CD4-positive, alpha-beta memory T cell (primary cell): ENCODE results near the gene GRIN1. TPM values are rescaled to one million over a fixed set of nuclear protein-coding genes. Genes with fewer than 3 reads are reported as not detected.

ENCODE experiments used
- CTCF ChIA-PET: fragments of 350-600 bp; sonication (Branson Sonifier 250); formaldehyde crosslinking; loops from one replicate; lab custom pipeline; 2021; ENCODE audit warnings: inconsistent platforms; ENCODE audit not compliant: partially characterized antibody; lab: Charles Lee
- POLR2A ChIA-PET: fragments of 350-600 bp; sonication (Branson Sonifier 250); formaldehyde crosslinking; loops from one replicate; lab custom pipeline; 2021; ENCODE audit not compliant: partially characterized antibody; lab: Charles Lee
- DNase-seq, 5 donors: peaks; one replicate each; pipeline versions ENCODE4 v3.0.0 to v3.0.0-alpha.2; 2020 to 2022; ENCODE audit warnings: mixed read lengths in 1 of 5
- H3K27ac ChIP-seq: one replicate; pipeline ENCODE4 v1.7.0; 2013; ENCODE audit warnings: low read depth, low read length
- H3K27me3 ChIP-seq: 2 replicates; pipeline ENCODE4 v1.7.0; 2013; ENCODE audit warnings: mild to moderate bottlenecking, low read length, moderate library complexity; ENCODE audit not compliant: insufficient read depth
- H3K36me3 ChIP-seq: 2 replicates; pipeline ENCODE4 v1.7.0; 2013; ENCODE audit warnings: mild to moderate bottlenecking, low read length, moderate library complexity; ENCODE audit not compliant: insufficient read depth
- H3K4me1 ChIP-seq: 2 replicates; pipeline ENCODE4 v1.7.0; 2013; ENCODE audit warnings: mild to moderate bottlenecking, low read length, moderate library complexity; ENCODE audit not compliant: insufficient read depth
- H3K4me3 ChIP-seq, 2 donors: one replicate each; pipeline ENCODE4 v1.7.0; 2013; ENCODE audit warnings: low read length in 2 of 2, mild to moderate bottlenecking in 1 of 2
- H3K9me3 ChIP-seq, 2 donors: one replicate each; pipeline ENCODE4 v1.7.0; 2013; ENCODE audit warnings: low read length in 2 of 2, control low read depth in 1 of 2; ENCODE audit not compliant: control insufficient read depth in 1 of 2
- H3K27ac Mint-ChIP-seq, 7 donors: one replicate each; pipeline ENCODE4 v1.8.0; 2020 to 2021; ENCODE audit warnings: mixed read lengths in 7 of 7, mild to moderate bottlenecking in 6 of 7, inconsistent platforms in 3 of 7, moderate library complexity in 3 of 7
- H3K27me3 Mint-ChIP-seq, 2 donors: one replicate each; pipeline ENCODE4 v1.8.0; 2020 to 2021; ENCODE audit warnings: mixed read lengths in 2 of 2
- H3K36me3 Mint-ChIP-seq, 2 donors: one replicate each; pipeline ENCODE4 v1.8.0; 2020 to 2021; ENCODE audit warnings: mixed read lengths in 2 of 2, inconsistent platforms in 1 of 2, mild to moderate bottlenecking in 1 of 2
- H3K4me1 Mint-ChIP-seq, 4 donors: one replicate each; pipeline ENCODE4 v1.8.0; 2020 to 2021; ENCODE audit warnings: mixed read lengths in 4 of 4, mild to moderate bottlenecking in 1 of 4
- H3K4me3 Mint-ChIP-seq, 8 donors: one replicate each; pipeline ENCODE4 v1.8.0; 2020 to 2021; ENCODE audit warnings: mixed read lengths in 8 of 8, mild to moderate bottlenecking in 7 of 8, moderate library complexity in 6 of 8, inconsistent platforms in 3 of 8
- H3K9me3 Mint-ChIP-seq, 8 donors: one replicate each; pipeline ENCODE4 v1.8.0; 2020 to 2021; ENCODE audit warnings: mixed read lengths in 8 of 8, mild to moderate bottlenecking in 5 of 8, inconsistent platforms in 3 of 8, moderate library complexity in 1 of 8
- intact Hi-C: fragments of 100-400 bp; cut with micrococcal nuclease; formaldehyde crosslinking; loops from one replicate; pipeline ENCODE4 v1.15.1; 2023
- polyA plus RNA-seq, 2 donors: library from polyadenylated mRNA; unstranded; fragments of 300-500 nt; fragmentation: Illumina TruSeq; gene quantifications; one replicate each; pipeline ENCODE4 v1.2.3, GENCODE V29; 2021
- total RNA-seq, 2 experiments: library from RNA; stranded (reverse); gene quantifications; one replicate each; pipeline ENCODE4 v1.2.3, GENCODE V29; 2021

GRIN1 gene
- total RNA-seq: not detected
- polyA plus RNA-seq: not detected

DNA sequence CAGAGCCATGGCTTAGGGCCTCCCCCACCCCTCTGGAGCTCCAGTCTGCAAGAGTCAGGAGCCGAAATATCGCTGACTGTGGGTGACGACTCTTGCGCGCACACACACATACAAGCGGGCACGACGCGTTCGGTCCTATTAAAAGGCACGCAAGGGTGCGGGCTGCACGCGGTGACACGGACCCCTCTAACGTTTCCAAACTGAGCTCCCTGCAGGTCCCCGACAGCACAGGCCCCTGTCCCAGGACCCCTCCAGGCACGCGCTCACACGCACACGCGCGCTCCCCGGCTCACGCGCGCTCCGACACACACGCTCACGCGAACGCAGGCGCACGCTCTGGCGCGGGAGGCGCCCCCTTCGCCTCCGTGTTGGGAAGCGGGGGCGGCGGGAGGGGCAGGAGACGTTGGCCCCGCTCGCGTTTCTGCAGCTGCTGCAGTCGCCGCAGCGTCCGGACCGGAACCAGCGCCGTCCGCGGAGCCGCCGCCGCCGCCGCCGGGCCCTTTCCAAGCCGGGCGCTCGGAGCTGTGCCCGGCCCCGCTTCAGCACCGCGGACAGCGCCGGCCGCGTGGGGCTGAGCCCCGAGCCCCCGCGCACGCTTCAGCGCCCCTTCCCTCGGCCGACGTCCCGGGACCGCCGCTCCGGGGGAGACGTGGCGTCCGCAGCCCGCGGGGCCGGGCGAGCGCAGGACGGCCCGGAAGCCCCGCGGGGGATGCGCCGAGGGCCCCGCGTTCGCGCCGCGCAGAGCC is at the start of gene GRIN1:
Gene GRIN1 (plus strand): TSS at position 433 of the 746 bp plus-strand sequence. CDS start 333 bp downstream, outside the sequence.
- no peaks in the 10 kb centered on the region for H3K9me3 ChIP-seq
- Mint-ChIP-seq H3K27ac (peak within 1 kb of the TSS in 2 of 7 donors; percentile 38 to 75), H3K36me3 (no peaks in the 10 kb centered on the region), H3K27me3 (peaks cover 41 to 43% of the 10 kb centered on the region in 2 donors), H3K4me1 (peaks cover 3 to 5% (median 5%) of the 10 kb centered on the region in 4 donors), H3K4me3 (no peak within 1 kb of the TSS), H3K9me3 (peaks cover 0 to 5% (median 0%) of the 10 kb centered on the region in 8 donors)
- H3K27ac ChIP-seq: no peak within 1 kb of the TSS
- ChIA-PET CTCF (interaction anchor here (1.0 kb wide), 1 partner anchor 10 kb away, joined by 3 read pairs; no protein-coding TSS in a partner anchor), POLR2A (interaction anchor here (1.0 kb wide), 1 partner anchor 11 kb away, joined by 5 read pairs; no protein-coding TSS in a partner anchor)
- H3K27me3 ChIP-seq: peaks cover 34% of the 10 kb centered on the region
- peak in 3 of 5 donors; percentile 44 to 49 (median 48) for DNase-seq
- H3K36me3 ChIP-seq: no peaks in the 10 kb centered on the region
- no peak within 1 kb of the TSS for H3K4me3 ChIP-seq
- no peaks in the 10 kb centered on the region for H3K4me1 ChIP-seq
- intact Hi-C loops: no loop called here

DNA sequence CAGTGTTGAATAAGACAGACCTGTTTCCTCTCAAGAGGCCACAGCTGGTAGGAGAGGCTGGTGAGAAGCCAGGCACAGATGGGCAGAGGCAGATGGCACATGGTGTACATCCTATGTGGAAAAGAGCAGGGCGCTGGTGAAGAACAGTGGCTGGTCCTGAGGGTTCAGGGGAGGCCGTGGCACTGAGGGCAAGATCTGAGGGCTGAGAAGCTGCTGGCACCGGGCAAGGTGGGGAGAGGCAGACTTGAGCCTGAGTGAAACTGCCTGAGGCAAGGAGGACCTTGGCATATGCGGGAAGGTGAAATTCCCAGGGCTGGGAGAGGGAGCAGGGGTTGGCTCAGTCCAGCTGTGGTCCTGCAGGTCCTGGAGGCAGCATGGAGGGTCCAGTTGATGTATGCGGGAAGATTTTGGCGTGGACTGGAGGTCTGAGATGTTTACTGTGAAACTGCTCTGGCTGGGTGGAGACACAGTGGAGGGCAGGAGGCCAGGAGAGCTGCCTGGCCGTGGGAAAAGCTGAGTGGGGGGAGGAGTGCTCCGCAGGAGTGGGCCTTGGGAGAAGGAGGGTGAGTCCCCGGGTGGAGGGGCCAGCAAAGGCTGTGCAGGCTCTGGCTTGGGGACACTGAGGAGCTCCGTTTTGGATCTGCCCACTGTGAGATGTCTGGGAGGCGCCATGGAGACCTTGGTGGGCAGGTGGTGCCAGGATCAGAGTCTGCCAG is 49.6 kb upstream of the GRIN1 start:
- H3K4me1 Mint-ChIP-seq: peaks cover 22 to 41% (median 32%) of the 10 kb centered on the region in 4 donors
- H3K9me3 ChIP-seq: no peaks in the 10 kb centered on the region
- intact Hi-C loops: loop anchor here (5.0 kb wide), 1 partner anchor 242 kb away; the partner anchor contains the start of gene PHPT1
- H3K27ac Mint-ChIP-seq: peak overlapping the region; percentile 40 to 87 (median 70)
- H3K36me3 Mint-ChIP-seq: peaks cover 11 to 33% of the 10 kb centered on the region in 2 donors
- peaks cover 29% of the 10 kb centered on the region for H3K4me1 ChIP-seq
- ChIA-PET CTCF (interaction anchor here (0.9 to 2.0 kb wide), 5 partner anchors 22 to 54 kb away, joined by 3 to 6 read pairs (median 4); no protein-coding TSS in a partner anchor), POLR2A (interaction anchor here (0.6 to 4.4 kb wide), 4 partner anchors 25 to 167 kb away, joined by 3 to 44 read pairs (median 4); partner anchors contain the start of genes DPP7 and TUBB4B)
- peaks cover 4% of the 10 kb centered on the region for H3K36me3 ChIP-seq
- peaks cover 0 to 2% (median 0%) of the 10 kb centered on the region in 8 donors for H3K9me3 Mint-ChIP-seq
- no peak overlapping the region for H3K4me3 ChIP-seq
- no peaks in the 10 kb centered on the region for H3K27me3 Mint-ChIP-seq
- no peak for DNase-seq
- no peak overlapping the region for H3K27ac ChIP-seq
- H3K27me3 ChIP-seq: no peaks in the 10 kb centered on the region
- H3K4me3 Mint-ChIP-seq: no peak overlapping the region

DNA sequence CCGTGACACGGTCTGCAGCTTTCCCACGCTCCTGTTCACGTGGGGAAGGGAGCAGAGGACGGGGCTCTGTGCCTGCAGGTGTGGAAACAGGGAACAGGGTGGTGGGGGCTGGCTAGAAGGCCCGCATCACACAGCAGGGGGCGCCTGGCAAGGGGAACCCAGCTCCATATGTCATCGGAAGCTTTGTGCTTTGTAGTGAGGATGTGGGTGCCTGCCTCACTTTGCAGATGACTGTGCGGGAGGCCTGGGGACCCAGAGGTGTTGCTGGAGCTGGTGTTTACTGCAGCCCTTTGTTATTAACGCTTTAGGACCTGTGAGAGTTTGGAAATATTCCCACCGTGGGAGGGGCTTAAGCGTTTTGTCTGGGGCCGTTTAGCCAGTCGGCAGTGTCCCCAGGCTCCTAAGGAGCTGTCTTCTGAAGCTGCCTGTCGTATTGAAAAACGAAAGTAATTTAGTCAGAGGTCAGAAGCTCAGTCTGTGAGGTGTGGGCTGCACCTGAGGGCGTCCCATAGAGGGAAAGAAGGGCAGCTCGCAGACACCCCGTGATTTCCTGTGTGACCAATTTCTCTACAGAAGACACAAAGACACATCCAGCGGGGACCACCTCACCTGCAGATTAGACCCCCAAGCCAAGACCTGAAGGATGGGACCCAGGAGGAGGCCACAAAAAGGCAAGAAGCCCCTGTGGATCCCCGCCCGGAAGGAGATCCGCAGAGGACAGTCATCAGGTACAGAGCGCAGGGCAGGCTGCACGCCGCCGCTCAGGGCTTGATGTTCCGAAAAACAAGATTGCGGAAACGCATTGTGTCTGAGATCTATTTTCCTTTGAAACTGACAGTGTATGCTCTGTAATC is 43.1 kb upstream of the GRIN1 start:
- Mint-ChIP-seq H3K27me3 (no peaks in the 10 kb centered on the region), H3K9me3 (peaks cover 0 to 4% (median 0%) of the 10 kb centered on the region in 8 donors), H3K27ac (peak overlapping the region; percentile 88 to 97 (median 96)), H3K36me3 (peaks cover 19 to 32% of the 10 kb centered on the region in 2 donors), H3K4me1 (peaks cover 14 to 31% (median 18%) of the 10 kb centered on the region in 4 donors), H3K4me3 (peak overlapping the region; percentile 83 to 90 (median 88))
- Histone ChIP-seq H3K27ac (peak overlapping the region; percentile 80), H3K27me3 (no peaks in the 10 kb centered on the region), H3K4me3 (peak overlapping the region; percentile 54 to 65), H3K9me3 (no peaks in the 10 kb centered on the region), H3K4me1 (peaks cover 25% of the 10 kb centered on the region), H3K36me3 (peaks cover 20% of the 10 kb centered on the region)
- DNase-seq: peak; percentile 87 to 94 (median 90)
- intact Hi-C loops: loop anchor here (1.0 kb wide), 5 partner anchors 10 to 145 kb away; partner anchors contain the start of genes DPP7, MAN1B1, RNF224 and TUBB4B
- POLR2A ChIA-PET: interaction anchor here (1.0 to 2.9 kb wide), 21 partner anchors 8 to 612 kb away, joined by 3 to 86 read pairs (median 6); partner anchors contain the start of genes DPP7, MAN1B1, NELFB and NPDC1
- CTCF ChIA-PET: interaction anchor here (0.8 to 3.1 kb wide), 29 partner anchors 9 to 214 kb away, joined by 3 to 38 read pairs (median 5); partner anchors contain the start of genes ANAPC2, DPP7, MAN1B1 and NPDC1

DNA sequence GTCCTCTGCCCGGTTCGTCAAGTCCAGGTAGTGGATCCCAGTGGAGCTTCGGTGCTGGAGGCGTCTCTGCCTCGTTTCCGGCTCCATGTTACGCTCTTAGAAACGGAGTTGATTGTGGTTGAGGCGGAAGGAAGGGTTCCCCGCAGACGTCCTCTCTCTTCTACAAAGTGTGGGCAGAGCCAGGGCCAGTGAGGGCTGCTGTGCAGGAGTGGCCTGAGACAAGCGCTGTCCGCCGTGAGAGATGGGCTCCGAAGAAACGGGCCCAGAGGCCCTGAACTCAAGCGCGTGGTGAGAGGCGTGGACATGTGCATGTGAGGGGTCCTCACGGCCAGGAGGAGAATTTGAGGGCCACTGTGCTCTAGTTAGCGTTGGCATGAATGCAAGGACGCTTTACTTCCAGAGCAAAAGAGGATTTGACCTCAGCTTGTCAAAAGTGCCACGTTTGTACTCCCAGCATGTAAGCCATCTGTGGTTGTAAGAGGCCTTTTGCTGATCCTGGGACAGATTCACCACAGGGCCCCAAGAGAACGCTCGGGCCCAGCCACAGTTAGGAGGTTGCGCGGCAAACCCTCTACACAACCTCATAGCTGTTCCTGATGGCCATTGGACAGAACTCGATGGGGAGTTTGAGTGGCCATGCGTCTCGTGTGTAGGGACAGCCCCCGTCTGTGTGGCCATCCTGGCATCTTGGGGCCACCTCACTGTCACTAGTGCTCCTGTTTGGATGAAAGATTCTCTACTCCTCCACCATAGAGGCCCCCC is 42.0 kb upstream of the GRIN1 start:
- peaks cover 14 to 31% (median 18%) of the 10 kb centered on the region in 4 donors for H3K4me1 Mint-ChIP-seq
- intact Hi-C loops: no loop called here
- no peak for DNase-seq
- H3K27me3 ChIP-seq: no peaks in the 10 kb centered on the region
- H3K4me3 Mint-ChIP-seq: peak overlapping the region in 7 of 8 donors; percentile 4 to 89 (median 87)
- H3K27ac ChIP-seq: peak overlapping the region; percentile 80
- peaks cover 25% of the 10 kb centered on the region for H3K4me1 ChIP-seq
- peak overlapping the region in 1 of 2 donors; percentile 65 for H3K4me3 ChIP-seq
- peaks cover 0 to 4% (median 0%) of the 10 kb centered on the region in 8 donors for H3K9me3 Mint-ChIP-seq
- ChIA-PET CTCF (interaction anchor here (1.6 to 3.1 kb wide), 6 partner anchors 10 to 68 kb away, joined by 5 to 38 read pairs (median 10); partner anchors contain the start of genes DPP7, MAN1B1, NPDC1 and UAP1L1), POLR2A (interaction anchor here (1.4 to 2.9 kb wide), 7 partner anchors 9 to 143 kb away, joined by 3 to 86 read pairs (median 19); partner anchors contain the start of genes ANAPC2, DPP7, MAN1B1 and RNF208)
- H3K9me3 ChIP-seq: no peaks in the 10 kb centered on the region
- H3K27ac Mint-ChIP-seq: peak overlapping the region; percentile 88 to 97 (median 96)
- peaks cover 19 to 32% of the 10 kb centered on the region in 2 donors for H3K36me3 Mint-ChIP-seq
- H3K27me3 Mint-ChIP-seq: no peaks in the 10 kb centered on the region
- peaks cover 28% of the 10 kb centered on the region for H3K36me3 ChIP-seq

DNA sequence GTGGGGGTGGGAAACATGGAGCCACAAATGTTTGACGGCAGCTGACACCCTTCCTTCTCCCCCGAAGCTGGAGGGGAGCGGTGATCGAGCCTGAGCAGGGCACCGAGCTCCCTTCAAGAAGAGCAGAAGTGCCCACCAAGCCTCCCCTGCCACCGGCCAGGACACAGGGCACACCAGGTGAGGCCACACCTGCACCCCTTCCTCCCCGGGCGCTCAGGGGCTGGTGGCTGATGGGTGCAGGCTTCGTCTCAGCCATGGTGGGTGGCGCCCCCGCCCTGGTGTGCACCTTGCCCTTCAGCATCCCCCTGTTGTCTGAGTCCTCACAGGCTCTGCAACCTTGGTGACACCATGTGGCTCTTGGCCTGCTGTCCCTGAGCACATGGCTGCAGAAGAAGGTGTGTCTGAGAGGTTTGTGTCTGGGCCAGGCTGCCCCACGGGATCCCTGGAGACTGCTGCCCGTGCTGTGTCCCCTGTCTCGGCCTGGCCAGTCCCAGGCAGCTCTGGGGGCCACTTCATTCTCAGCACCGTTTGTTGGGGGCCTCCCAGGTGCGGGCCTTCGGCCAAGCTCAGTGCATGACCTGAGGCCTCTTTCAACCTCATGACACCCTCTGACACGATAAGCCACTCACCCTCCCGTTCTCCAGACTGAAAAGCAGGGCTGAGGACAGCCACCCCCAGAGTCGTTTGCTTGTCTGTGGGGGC is 41.0 kb upstream of the GRIN1 start:
- CTCF ChIA-PET: interaction anchor here (3.1 kb wide), 1 partner anchor 11 kb away, joined by 38 read pairs; the partner anchor contains the start of gene MAN1B1
- no peak overlapping the region for H3K27ac ChIP-seq
- no peak for DNase-seq
- Mint-ChIP-seq H3K27me3 (no peaks in the 10 kb centered on the region), H3K9me3 (peaks cover 0 to 1% (median 0%) of the 10 kb centered on the region in 8 donors), H3K36me3 (peaks cover 13 to 25% of the 10 kb centered on the region in 2 donors), H3K27ac (peak overlapping the region in 3 of 7 donors; percentile 25 to 53 (median 42)), H3K4me3 (no peak overlapping the region), H3K4me1 (peaks cover 12 to 24% (median 18%) of the 10 kb centered on the region in 4 donors)
- H3K4me1 ChIP-seq: peaks cover 25% of the 10 kb centered on the region
- H3K27me3 ChIP-seq: no peaks in the 10 kb centered on the region
- POLR2A ChIA-PET: interaction anchor here (1.1 to 1.9 kb wide), 2 partner anchors 11 to 91 kb away, joined by 3 to 6 read pairs; partner anchors contain the start of genes ANAPC2, MAN1B1 and SSNA1
- no peak overlapping the region for H3K4me3 ChIP-seq
- no peaks in the 10 kb centered on the region for H3K9me3 ChIP-seq
- H3K36me3 ChIP-seq: peaks cover 36% of the 10 kb centered on the region
- intact Hi-C loops: no loop called here
